Measurements from ENCODE around the gene ZFHX3.

ZFHX3 gene

DNA sequence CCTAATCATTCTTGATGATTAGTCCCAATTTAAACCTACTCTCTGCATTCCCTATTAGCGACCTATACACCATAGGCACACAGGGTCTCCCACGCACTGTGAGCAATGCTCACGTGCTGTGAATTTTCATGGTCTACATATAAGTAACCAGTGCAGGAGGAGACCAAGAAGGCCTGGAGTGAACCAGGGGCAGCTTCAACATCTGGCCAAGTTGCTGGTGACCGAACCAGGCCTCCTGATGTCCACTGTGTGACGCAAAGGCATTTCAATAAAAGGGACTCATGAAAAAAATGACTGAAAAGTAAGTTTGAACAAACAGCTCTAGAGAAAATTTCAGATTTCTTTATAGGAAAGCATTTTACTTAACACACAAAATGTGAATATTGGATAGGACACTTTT is 107.0 kb downstream of the ZFHX3 start:
- FAIRE-seq (no peak), DNase-seq (ENCODE audit: extremely low spot score, insufficient read length, low read depth) (no peak)

DNA sequence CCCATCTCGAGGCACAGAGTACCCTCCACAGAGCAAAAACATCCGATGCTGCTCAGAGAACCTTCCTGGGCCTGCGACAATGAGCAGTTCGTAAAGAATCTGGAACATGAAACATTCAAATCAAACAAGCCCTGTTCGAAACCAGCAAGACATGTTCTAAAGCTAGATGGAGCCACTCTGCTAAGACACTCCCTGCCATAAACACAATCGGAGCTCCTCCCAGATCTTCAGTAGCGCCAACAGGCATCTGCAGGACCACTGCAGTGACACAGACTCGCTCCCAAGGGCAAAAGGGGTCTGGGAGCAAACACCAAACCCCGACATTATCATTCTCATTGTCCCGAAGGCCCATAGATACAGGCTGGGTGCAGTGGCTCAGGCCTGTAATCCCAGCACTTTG is 108.7 kb downstream of the ZFHX3 start:
- DNase-seq (ENCODE audit: extremely low spot score, insufficient read length, low read depth) = no peak

DNA sequence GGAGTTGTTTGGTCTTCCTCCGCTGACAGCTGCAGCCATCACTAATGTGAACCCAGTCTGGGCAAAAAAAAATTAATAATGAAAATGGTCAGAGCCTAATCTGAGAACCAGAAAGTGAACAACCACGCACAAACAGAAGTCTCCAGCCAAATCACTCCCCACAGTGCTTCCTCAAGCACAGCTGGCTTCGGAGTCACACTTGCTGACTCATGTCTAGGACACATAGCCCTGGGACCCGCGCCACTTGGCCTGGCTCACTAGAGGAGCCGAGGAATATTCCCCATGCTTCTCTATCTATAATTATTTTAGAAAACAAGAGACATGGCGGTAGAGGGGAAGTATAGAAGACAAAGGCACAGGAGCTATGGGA is 109.1 kb downstream of the ZFHX3 start:
- FAIRE-seq (no peak), DNase-seq (ENCODE audit: extremely low spot score, insufficient read length, low read depth) (no peak)

More for the DNA sequence above, 108.7 kb downstream of the ZFHX3 start:
- no peak for FAIRE-seq

DNA sequence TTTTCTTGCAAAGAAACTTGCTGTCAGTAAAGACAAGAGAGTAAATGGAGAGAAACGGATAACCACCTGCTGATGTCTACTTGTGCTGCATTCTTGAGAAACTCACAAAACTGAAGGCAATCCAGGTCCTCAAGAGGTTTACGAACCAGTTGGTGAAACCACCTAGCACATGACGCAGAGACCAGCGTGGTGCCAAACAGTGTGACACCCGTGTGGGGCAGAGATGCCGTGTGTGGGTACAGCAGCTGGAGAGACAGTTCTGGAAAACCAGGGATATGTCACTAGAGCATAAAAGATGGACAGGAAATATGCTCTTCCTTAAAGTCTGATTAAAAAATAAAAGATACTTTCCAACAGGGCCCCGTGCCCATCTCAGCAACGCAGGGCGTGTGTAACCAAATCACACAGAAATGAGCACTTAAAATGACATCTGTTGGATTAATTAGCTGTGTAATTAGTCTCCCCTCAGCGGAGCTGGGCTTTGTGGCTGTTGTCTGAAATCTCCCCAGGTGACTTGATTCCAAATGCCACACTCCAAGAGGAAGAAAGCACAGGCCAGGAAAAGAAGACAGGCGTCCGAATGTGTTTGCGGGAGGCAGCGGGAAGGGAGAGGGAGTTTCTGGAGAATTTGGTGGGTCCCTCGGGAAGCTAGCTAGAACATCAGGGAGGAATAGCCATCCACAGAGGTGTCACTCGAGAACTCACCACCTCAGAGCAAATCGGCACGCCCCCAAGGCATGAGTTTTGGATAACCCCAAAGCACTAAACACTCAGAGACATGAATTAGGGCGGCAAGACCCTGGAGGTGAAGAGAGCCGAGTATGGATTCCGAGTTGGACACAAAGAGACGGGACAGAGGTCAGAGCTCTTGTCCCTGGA is 109.8 kb downstream of the ZFHX3 start:
- no peak for DNase-seq (ENCODE audit: extremely low spot score, insufficient read length, low read depth)
- FAIRE-seq = no peak

DNA sequence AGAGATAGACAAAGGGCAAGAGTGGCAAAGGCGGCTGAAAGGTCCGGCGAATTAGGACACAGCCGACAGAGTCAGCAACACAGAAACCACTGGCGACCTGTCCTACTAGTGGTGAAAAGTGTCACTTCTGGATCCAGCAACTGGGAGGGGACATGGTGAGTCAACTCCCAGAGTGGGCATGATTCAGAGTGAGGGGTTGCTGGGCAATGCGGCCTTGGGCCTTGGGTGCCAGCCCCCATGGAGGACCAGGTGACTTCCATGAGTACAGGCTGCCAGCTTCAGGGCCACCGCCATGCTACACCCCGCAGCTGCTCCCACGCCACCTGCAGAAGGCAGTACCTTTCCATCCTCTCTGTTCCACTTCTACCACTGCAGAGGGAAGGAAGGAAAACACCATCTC is 110.6 kb downstream of the ZFHX3 start:
- DNase-seq (ENCODE audit: extremely low spot score, insufficient read length, low read depth) = no peak
- no peak for FAIRE-seq

DNA sequence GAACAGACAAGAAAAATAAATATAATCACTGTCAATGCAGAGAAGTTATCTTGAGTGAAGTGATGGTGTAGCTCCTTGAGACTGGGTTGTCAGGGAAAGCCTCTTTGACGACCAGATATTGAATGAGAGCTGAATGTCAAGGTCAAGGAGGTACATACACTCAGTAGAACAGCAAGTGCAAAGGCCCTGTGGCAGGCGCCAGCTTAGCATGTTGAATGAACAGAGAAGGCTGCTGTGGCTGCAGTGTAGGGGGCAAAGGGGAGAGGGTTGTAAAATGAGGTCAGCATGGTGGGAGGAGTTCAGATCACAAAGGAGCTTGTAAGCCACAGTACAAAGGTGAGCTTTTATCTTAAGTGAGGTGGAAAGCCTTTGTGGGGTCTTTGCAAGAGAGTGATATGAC is 111.5 kb downstream of the ZFHX3 start:
- no peak for FAIRE-seq
- DNase-seq (ENCODE audit: extremely low spot score, insufficient read length, low read depth) = no peak

DNA sequence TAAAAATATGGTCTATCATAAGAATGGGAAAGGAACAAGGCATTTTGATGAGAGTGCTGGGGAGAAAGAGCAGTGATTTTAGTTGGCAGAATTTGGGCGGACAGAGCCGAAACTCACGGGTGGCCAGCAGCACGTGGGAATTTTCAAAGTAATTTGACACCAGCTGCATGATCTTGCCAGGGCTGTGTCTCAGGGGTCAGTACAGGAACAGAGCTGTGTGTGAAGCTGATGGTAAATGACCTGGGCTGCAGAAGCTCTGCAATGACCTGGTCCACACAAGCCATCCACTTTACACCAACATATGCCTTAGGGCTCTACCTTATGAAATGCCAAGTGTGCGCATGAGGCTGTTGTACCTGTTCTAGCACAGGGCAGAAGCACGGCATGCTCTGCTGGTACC is 112.0 kb downstream of the ZFHX3 start:
- FAIRE-seq = no peak
- no peak for DNase-seq (ENCODE audit: extremely low spot score, insufficient read length, low read depth)

DNA sequence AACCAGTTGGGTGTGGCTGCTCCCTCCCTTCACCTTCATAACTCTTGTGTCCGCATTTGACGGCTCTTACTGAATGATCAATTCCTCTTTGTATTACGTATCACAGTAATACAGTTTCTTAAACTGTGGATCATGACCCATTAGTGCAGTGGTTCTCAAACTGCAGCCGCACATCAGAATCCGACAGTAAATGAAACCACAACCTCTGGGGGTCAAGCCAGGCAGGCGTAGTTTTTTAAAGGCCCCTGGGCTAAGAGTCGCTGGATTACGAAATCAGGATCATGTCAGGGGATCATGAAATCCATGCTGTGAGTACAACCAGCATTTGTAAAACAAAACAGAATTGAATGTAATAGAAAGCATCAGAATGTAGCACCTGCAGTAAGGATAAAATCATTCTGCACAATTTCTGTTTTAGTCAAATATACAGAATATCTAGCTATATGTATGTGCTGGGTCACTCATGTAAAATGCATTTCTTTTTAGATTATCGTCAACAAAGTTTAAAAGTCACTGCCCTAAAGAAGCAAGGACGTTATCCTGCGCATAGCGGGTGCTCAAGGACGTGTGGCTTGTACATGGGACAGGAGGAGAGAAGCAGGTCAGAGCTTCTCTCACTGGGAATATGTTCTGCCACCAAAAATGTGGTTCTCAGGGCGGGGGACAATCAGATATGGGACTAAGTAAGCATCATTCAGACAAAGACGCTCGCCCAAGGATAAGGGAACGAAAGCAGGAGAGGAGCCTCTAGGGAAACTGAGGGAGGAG is 113.1 kb downstream of the ZFHX3 start:
- FAIRE-seq (no peak), DNase-seq (ENCODE audit: extremely low spot score, insufficient read length, low read depth) (no peak)

DNA sequence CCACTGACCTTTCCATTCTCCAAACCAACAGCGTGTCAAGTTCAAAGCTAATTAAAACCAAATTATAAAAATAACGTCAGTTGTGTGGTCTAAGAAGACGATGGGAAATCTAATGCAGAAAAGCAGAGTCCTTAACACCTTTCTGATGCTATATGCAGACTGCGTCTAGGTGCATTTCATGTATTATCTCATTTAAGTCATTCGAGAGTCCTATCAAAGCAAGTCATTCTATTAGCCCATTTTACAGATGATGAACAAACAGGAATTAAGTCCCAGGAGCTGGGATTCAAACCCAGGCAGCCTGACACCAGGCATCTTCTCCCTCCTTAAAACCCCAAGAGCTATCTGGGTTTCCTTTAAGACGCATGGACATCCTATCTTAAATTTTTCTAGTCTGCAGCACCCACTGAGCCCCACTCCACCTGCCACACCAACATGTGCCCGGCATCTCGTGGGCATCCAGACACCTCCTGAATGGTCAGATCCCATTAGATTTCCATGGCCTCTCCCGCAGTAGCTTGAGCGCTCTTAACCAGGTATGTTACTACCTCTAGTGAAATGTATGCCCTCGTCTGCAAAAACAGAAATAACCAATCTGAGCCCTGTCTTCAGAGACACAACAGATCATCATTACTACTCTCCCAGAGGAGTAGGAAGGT is 115.1 kb downstream of the ZFHX3 start:
- FAIRE-seq (no peak), DNase-seq (ENCODE audit: extremely low spot score, insufficient read length, low read depth) (no peak)

DNA sequence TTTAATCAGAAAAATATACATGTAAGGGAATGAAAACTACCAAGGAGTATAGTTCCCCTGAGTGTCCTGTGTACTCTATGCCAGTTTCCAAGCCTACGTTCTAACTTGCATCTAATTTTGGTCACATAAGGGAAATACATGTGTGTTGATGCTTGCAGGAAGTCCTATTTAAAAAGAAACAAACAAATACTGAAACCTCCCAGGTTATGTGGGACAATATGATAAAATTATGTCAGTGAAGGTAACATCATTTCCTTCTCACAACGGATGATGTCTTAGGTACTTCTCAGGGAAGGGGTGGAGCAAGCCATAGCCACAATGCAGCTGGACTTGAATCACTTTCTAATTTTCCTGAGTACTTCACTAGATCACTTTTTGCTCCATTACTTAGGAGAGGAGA is 115.9 kb downstream of the ZFHX3 start:
- no peak for FAIRE-seq
- no peak for DNase-seq (ENCODE audit: extremely low spot score, insufficient read length, low read depth)

DNA sequence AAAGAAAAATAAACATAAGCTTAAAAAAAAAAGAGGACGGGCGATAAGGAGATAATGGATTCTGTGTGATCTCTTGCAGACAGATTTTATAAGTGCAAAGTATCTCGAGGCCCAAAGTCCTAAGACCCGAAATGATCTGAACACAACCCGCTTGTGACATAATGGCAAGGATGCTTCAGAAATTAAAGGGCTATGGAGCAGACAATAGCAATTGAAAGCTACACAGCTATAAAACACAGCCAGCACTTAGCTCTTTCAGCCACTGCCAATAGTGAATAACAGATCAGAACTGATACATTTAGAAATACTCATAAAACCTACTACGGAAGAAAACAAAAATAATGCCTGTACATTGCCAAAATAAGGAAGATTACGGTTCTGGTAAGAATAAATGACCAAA is 117.5 kb downstream of the ZFHX3 start:
- DNase-seq (ENCODE audit: extremely low spot score, insufficient read length, low read depth) (no peak), FAIRE-seq (no peak)

DNA sequence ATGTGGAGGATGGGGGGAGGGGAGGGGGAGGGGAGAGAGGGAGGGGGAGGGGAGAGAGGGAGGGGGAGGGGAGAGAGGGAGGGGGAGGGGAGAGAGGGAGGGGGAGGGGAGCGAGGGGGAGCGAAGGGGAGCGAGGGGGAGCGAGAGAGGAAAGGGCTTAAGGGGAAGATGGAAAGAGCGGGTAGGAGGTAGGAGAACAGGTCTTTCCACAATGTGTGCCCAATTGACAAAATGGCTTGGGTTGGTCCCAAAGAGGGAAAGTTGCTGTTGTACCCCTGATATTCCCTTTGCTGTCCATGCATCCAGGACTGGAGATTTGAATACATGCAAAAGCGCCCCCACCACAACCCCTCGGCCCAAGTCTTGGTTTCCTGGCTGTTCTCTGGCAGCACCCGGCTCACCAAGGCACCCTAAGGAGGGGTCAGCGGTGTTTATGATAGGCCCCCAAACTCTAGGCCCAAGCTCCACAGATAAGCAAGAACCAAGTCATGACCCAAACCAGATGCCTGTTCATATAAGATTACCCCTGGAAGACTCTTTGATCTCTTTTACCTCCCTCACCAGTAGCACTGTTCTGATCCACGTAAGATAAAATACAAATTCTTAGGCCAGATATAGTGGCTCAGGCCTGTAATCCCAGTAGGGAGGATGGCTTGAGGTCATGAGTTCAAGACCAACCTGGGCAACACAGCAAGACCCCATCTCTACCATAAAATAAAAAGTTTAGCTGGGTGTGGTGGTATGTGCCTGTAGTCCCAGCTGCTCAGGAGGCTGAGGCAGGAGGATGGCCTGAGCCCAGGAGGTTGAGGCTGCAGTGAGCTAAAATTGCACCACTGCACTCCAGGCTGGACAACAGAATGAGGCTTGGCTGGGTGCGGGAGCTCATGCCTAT is 119.6 kb downstream of the ZFHX3 start:
- FAIRE-seq = no peak
- DNase-seq (ENCODE audit: extremely low spot score, insufficient read length, low read depth) = no peak

DNA sequence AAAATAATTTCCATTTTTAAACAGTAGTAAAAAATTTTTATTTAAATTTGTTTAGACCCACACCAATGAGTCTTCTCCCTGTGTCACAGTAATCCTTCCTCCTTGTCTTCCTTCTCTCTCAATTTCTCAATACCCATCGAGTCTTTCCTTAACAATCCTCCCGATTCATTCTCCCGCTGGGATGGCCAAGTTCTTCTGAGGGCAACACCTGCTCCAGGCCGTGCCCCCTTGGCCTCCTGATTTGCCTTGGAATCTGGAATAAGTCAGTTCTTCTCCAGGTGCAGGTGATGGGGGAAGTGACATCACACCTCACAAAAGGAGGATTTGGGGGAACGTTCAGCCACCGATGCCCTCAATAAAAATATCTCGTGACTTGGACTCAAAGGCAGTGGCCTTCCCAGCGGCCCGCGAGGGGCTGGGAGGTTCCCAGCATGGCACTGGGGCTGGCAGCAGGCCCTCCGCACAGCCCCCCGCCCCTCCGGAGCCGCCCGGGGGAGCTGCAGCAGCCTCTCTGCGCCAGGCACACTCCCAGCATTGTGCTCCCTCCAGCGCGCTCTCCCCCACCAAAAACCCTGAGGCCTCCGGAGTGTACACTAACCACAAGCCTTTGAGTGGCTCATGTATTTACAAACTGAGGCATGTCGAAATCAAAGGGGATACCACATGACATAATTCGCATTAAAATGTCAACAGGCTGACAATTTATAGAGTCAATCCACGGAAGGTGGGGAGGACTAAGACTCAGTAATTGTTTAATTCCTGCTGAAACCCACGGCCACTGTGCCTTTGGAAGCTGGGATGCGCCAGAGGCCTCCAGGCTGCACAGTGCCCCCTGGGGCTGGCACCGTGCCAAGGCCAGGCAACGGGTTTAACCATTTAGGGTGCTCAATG is 120.5 kb downstream of the ZFHX3 start:
- DNase-seq (ENCODE audit: extremely low spot score, insufficient read length, low read depth) = no peak
- FAIRE-seq = no peak

DNA sequence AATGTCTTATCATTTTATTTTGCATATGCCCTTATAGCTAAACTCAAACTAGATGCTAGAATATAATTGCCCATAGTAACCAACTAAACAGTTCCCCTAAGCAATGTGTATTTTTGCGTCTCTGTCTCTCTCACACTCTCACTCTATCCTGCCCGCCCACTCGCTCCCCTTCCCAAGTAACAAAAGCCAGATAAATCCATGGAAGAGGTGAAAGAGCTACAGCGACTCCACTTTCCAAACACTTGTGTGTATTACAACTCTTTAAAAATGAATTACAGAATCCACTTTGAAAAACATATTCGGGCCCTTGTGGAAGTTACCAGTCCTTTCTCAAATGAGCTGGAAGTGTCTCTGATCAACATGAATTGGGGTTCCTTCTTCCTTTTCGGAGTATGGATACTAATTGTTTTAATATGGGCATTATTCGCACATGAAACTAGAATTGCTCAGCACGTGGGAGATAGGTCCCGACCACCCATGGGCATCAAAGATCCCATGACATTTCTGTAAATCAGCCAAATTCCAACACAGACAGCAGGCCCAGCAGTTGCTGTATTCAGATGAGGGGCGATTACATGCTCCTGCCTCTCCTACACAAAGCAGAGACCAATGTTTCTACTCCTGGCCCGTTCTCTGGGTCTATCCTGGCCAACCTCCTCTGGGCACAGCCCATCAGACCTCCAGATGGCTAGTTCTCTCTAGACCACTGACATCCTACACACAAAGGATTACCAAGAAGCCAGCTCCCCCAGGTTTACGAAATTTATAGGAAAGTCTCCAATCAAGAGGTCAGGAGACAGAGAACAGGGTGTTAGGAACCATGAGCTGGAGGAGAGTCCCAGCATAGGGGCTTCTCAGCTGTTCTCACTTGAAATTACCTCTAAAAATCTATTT is 121.5 kb downstream of the ZFHX3 start:
- DNase-seq (ENCODE audit: extremely low spot score, insufficient read length, low read depth) (no peak), FAIRE-seq (no peak)

DNA sequence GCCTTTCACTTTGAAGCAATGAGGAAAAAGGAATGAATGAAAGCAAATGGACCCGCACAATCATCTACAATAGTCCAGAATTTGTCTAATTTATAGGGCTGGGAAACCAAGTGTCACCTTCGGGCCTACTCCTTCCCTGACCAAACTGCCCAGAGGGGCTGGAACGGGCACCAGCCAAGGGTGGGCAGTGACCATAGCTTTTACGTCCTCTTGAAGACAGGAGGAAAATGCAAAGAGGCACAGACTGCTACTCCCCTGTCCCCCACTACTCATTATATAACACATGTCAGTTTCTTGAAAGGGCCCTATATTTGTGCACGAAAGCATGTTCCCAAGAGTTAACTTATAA is 122.3 kb downstream of the ZFHX3 start:
- FAIRE-seq (no peak), DNase-seq (ENCODE audit: extremely low spot score, insufficient read length, low read depth) (no peak)

DNA sequence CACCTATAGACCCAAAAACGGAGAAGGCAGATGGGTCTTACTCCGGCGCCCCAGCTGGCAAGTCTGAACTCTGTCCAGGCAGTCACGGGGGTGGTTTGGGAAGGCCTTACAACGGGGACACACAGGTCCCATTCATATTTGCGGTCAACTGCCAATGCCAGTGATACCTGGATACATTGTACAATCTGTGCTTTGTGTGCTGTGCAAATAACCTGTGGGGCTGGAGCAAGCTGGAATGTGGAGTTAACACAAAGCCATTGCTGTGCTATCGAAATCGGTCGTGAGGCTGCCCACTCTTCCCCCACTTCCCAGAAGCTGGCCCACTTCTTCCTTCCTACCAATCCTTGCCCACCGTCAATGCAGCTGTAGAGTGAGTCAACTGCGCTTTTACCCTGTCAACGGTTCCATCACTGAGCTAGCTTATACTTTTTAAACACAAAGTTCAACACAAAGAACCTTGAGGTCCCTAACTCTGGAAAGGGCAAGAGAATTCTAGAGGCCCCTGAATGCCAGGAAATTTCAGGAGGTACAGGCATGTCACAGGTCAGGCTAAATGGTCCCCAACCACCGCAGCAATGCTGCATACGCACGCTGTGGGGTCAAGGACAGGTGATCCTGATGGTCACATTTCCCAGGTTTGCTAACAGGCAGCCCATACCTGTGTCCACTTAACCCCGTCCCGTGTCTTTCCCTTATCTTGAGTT is 122.8 kb downstream of the ZFHX3 start:
- DNase-seq (ENCODE audit: extremely low spot score, insufficient read length, low read depth) (no peak), FAIRE-seq (no peak)

DNA sequence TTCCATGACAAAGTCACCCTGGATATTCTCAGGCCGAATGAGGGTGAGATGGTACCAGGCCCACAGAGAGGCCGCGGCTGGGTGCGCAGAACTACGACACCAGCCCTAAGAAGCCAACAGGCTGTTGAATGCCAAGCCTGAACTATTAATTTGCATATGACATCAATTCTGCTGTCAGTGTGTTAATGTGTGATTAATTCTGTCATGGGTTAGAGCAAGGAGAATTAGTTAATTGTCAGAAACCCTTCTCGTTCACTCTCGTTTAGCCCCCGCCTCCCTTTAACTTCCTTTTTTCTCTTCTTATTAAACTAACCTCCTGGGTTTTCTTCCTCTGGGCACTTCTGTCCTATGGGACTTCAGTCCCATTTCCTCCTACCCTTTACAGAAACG is 123.4 kb downstream of the ZFHX3 start:
- FAIRE-seq = no peak
- DNase-seq (ENCODE audit: extremely low spot score, insufficient read length, low read depth) = no peak

DNA sequence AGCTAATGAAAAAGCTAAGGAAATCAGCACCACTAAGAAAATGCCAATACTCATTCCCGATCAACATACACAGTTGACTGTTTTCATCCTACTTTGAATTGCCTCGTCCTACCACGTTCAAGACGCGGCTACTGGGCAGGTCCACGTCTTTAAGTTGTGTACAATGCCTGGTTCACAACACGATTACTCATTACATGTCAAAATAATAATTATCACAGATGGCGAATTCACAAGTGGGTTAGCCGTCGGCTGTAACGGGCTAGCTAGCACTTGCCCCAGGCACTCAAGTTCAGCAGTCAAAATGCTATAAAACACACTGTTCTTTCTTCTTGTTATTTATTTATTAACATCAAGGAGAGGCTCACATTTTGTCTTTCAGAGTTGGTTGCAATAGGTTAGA is 124.2 kb downstream of the ZFHX3 start:
- no peak for DNase-seq (ENCODE audit: extremely low spot score, insufficient read length, low read depth)
- no peak for FAIRE-seq
